ENCODE data around the gene ZFP62.

Gene ZFP62

DNA sequence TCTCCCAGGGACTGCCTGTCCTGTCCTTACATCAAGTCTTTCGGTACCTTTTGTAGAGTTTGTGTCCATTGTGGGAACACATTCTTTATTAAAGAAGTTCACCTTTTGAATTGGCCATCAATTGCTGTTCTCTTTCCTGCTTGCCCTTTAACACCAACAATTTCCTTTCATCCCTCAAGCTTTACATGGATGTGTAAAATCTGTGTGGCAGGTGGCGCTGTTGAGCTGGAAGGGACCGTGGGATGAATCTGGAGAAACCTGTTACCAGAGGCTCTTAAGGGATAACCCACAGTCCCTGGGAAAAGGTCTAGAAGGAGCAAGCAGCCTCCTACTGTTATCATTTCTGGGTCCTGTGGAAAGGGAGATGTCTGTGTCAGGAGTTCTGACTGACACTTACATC, 7.9 kb upstream of the ZFP62 start:
- peak; percentile 87 for DNase-seq (ENCODE audit: low spot score)

DNA sequence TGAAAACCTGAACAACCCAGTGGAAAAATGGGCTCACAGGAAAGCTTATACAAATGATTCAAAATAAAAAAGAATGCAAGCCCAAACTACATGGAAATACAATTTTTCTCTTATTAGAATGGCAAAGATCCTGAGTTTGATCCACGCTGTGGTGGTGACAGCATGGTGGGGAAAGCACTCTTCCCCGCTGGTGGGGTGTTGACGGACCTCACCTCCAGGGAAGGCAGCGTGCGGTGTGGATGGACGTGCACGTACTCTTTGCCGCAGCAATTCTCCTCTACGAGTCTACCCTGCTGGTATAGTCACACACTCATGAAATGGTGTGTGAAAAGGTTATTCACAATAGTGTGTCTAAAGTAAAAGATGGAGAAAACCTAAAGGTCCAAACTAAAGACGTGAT, 5.9 kb upstream of the ZFP62 start:
- DNase-seq (ENCODE audit: low spot score): no peak

DNA sequence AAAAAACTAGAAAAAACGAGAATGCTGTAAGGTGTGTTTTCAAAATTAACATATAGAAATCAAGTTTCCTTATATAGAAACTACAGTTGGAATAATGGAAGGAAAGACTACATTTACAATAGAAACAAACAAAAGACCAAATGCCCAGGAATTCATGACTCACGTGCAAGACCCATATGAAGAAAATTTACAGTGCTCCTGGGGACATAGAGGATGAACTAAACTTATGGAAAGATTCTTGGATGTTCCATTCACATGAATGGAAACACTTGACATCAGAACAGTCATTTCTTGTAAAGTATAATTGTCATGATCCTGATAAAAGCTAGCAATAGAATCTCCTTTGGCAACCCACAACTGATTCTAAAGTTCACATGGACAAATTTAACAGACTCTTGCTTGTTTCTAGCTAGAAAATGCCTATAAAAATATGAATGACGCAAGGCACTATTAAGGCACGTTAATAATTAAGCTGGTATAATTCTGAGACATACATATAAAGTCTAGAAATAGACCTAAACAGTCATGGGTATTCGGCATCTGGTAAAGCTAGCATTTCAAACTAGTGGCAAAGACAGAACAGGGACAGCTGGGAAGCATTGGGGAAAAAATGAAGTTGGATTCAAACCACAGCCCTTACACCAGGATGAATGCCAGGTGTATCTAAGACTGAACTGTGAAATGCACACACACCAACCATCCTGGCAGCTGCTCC, 5.1 kb upstream of the ZFP62 start:
- DNase-seq (ENCODE audit: low spot score): no peak

DNA sequence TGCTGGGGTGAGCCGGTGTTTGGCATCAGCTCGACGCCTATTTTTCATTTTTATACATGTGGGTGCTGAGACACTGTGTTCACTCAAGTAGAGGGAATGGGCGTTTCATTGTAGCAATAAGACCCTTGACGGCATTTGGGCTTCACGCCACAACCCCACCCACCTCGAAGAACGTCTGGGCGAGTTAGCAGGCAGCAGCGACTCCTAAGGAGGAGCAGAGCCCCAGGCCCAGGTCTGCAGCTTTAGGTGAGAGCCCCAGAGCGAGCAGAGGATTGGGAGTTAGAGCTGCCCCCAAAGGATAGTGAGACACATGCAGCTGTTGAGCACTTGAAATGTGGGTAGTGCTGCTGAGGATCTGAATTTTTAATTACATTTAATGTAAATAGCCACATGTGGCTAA, 1.6 kb upstream of the ZFP62 start:
- no peak for DNase-seq (ENCODE audit: low spot score)

DNA sequence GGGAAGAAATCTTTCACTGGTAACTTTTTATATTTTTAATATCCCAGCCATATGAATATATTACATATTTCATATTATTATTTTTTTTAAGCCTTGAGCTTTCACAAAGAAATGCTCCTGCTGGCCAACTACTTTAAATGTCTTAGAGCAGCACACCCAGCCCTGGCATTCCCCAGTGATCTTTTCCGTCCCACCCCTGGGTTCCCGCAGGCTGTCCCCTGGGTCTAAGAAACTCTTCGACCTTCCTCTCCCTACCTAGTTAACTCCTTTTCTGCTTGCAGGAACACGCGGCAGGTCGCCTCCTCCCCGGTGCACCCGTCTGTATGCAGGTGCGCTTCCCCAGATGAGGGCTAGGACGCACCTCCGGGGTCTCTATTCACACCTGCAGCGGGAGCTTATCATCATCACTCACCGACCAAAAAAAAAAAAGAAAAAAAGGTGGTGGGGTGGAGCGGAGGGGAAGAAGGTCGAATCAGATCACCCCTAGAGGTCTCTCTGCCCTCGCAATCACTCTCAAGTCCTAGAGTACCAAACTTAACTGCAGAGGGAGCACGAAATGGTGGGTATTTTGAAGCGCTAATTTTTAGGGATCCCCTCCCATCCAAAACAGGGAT, 696 bp downstream of the ZFP62 start:
- DNase-seq (ENCODE audit: low spot score): no peak

DNA sequence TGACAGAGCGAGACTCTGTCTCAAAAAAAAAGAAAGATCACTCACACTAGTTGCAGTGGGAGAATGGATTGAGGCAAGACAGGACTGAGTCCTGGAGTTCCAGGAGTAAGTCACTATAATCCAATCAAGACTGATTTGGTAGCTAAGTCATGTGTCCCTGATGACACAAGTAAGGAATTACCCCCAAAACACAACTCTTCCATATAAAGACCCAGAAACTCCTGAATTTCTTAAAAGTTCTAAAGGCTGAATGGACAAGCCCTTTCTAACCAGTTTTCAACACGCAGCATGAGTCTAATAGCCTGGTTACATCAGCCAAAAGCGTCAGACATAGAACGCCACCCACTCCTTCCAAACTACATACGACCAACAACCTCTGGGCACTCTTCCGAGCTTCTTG, 2.5 kb downstream of the ZFP62 start:
- DNase-seq (ENCODE audit: low spot score): no peak

DNA sequence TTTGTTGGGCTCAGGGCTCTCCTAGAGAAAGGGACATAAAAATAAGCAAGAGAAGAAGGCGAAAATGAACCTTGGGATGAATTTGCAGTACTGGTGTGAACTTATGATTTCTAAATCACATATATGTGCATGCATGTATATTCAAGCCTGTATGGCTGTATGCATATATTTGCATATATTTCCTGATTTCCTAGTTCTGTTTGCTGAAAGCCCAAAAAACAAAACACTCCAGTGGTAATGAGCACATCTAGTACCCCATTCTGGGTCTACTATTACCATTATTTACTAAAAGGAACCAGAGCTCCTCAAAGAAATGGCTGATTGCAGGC, 7.3 kb downstream of the ZFP62 start:
- no peak for DNase-seq (ENCODE audit: low spot score)

DNA sequence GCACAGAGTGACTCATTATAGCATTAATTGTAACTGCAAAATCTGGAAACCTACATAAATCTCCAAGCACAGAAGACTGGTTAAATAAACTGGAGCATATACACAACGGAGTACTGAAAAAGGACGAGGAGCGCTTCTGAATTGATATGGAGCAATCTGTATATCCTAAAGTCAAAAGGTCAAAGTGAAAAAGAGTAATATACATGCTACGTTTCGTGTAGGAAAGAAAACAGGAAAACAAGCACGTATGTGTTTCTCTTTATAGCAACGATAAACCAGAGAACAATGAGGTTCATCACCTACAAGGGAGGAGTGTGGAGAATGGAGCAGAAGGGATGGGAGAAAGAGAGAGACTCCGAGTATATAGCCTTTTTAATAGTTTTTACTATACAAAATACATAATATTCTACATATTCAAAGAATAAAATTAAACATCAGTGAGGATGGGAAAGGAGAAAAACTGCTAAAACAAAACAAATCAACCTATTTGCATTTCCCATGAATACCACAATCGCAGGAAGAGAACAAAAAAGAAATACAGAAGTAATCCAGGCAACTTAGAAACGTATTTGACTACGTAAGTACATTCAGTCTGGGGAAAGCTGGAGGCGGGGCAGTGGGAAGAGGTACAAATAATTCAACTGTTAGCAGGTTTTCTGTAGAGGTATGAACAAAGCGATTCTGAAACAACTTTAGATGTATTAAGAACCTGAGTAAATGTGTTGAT, 7.8 kb downstream of the ZFP62 start:
- no peak for DNase-seq (ENCODE audit: low spot score)

DNA sequence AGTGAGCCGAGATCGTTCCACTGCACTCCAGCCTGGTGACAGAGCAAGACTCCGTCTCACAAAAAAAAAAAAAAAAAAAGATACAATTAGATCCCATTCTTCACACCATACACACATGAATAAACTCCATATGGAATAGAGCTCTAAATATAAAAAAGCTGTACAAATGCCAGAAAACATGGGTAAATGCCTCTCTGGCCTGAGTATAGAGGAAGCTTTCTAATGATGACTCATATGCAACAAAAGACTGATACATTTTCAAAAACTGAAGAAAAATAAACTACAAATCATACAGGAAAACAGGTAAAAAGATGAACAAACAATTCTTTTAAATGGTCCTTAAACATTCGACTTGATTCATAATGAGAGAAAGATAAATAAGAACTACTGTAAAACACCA, 8.6 kb downstream of the ZFP62 start:
- no peak for DNase-seq (ENCODE audit: low spot score)

DNA sequence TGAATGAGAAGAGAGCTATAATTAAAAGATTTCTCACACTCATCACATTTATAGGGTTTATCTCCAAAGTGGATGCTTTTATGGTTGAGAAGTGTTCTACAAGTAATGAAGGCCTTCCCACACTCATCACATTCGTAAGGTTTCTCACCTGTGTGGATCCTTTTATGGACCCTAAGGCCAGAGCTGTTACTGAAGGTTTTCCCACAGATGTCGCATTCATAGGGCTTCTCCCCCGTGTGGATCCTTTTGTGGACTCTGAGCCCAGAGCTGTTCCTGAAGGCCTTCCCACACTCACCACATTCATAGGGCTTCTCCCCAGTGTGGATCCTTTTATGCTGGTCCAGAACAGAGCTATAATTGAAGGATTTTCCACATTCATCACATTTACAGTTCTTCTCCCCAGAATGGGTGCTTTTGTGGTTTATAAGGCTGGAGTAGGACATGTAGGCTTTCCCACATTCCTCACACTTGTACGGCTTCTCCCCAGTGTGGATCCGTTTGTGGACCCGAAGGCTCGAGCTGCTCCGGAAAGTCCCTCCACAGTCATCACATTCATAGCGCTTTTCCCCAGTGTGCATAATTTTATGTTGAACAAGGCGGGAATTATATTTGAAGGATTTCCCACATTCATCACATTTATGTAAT, 10.5 kb downstream of the ZFP62 start:
- DNase-seq (ENCODE audit: low spot score): no peak

DNA sequence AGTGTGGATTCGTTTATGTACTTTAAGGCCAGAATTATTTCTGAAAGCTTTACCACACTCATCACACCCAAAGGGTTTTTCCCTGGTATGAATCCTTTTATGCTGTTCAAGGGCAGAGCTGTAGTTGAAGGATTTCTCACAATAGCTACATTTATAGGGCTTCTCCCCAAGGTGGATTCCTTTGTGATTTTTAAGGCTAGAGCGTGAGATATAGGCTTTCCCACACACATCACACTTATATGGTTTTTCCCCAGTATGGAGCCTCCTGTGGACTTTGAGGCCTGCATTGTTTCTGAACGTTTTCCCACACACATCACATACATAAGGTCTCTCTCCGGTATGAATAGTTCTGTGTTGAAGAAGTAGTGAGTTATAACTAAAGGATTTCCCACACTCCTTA, 11.2 kb downstream of the ZFP62 start:
- DNase-seq (ENCODE audit: low spot score): no peak

DNA sequence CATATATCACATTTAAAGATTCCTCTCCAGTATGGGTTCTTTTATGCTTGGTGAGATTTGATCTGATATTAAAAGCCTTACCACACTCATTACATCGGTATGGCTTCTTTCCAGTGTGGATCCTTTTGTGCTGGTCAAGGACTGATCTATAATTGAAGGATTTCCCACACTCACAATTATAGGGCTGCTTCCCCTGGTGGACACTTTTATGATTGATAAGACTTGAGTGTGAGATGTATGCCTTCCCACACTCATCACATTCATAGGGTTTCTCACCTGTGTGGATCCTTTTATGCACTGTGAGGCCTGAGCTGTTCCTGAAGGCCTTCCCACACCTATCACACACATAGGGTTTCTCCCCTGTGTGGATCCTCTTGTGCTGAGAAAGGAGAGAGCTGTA, 12.2 kb downstream of the ZFP62 start:
- no peak for DNase-seq (ENCODE audit: low spot score)

DNA sequence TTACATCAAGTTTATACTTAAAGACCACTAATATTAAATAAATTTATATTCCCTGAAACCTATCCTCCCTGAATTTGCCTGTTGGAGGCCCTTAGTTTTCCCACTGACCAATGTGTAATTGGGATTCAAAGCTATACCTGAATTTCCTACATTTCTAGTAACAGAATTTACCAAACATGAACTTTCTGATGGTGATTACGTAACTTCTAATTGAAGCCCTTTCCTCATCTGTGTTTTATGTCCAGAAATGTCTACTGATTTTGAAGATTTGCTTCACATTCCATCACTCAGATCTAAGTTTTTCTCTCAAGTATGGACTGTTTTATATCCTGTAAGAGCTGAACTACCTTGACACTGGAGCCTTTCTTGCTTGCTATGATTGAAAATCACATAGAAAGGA, 12.8 kb downstream of the ZFP62 start:
- no peak for DNase-seq (ENCODE audit: low spot score)

DNA sequence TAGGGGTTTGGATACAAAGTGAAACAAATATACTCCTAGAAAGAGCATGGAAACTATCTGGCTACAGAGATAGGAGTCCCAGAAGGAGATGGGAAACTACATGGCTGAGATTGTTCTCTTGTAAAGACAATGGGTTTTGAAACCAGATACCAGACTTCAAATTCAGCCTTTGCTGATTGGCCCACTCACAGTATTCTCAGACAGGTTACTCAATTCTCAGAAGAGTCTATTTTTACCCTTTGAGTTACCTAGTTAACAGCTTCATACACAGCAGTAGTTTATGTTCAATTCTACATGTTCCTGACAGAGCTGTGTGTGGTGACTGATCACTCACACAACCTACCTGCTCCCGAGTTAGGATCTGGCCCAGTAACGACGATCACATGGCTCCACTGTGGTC, 14.1 kb downstream of the ZFP62 start:
- DNase-seq (ENCODE audit: low spot score): no peak

DNA sequence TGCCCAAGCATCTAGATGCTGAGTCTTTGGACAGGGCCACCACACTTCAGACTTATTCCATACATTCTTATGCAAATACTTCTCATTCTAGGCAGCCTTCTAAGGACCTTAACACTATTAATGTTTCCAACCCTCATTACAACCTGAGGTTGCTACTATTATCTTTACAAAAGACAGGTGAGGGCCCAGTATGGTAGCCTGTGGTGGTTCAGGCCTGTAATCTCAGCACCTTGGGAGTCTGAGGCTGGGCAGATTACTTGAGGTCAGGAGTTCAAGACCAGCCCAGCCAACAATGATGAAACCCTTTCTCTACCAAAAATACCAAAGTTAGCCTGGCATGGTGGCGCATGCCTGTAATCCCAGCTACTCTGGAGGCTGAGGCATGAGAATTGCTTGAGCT, 16.2 kb downstream of the ZFP62 start:
- DNase-seq (ENCODE audit: low spot score): no peak

DNA sequence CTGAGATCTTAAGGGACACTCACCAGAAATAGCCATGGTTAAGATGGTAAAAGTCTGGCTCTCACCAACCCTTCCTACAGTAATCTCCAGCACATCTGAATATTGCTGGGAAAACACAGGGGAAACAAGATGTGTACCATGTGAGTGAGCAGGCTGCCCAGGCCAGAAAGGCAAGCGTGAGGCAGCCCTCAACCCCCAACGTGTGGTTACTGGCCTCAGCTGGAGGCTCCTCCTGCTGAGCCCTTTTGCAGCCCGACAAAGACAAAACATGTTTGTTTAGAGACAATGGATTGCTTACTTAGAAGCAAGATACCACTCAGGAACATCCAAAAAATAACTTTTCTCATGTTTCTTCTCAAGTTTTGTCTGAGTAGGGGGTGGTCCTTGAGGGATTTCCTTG, 16.6 kb downstream of the ZFP62 start:
- no peak for DNase-seq (ENCODE audit: low spot score)

DNA sequence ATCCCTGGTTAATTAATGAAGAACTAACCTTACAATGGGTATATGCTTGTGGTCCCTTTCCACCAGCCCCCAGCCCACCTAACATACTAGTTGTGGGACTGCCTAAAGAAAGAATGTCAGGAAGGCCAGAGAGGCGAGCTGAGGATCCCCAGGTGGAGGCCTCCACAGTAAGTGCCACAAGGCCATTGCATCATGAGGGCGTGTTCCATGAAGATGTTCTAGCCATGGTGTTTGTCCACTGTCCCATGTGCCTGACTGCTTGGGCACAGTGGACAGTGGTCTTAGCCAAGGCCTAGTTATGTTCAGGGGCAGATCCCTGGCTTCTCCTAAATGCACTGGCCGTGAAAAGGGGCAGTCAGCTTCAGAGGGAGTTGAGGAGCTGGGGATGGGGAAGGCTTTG, 21.1 kb downstream of the ZFP62 start:
- no peak for DNase-seq (ENCODE audit: low spot score)

DNA sequence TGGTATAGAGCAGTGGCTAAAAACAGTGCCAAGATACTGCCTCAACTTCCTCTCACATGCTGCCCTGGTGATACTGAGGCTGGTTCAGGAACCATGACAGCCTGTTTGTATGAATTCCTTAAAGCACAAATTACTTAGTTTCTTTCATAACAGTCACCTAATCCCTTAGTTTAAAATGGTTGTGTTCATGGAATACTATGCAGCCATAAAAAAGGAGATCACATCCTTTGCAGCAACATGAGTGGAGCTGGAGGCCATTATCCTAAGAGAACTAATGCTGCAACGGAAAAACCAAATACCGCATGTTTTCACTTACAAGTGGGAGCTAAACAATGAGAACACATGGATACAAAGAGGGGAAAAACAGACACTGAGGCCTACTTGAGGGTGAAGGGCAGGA, 21.8 kb downstream of the ZFP62 start:
- no peak for DNase-seq (ENCODE audit: low spot score)

DNA sequence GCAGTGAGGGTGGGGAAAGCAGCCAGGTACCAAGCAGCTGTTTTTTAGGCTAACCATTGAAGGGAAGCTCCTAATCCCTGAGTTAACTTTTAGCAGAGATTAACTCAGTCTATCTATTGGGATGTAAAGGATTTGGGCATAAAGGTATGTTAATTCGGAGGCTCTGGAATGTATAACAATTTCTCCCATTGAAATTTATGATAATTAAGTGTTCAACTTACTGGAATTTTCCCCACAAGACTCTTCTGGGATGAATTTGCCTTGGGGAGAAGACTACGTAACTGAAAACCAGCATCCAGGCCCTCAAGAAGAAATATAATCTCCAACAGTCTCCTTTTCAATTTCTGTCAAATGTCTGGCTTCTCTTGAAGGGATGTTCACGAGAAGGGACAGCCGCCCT, 23.6 kb downstream of the ZFP62 start:
- DNase-seq (ENCODE audit: low spot score): no peak

DNA sequence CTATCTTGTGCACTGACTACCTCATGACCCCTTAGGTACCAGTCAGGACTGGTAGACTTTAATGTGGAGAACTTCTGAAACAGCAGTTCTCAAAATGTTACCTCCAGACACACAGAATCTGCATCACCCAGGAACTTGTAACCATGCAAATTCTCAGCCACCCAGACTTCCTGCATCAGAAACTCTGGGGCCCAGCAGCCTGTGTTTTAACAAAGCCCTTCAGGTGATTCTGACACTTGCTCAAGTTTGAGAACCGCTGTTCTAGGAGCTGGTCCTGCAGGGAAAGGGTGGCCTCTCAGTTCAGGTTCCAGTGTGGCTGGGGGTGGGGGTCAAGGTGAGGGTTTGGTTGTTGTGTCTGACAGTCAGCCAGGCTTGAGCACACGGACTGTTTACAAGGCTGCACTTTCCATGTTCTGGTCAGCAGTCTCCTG, 28.4 kb downstream of the ZFP62 start:
- DNase-seq (ENCODE audit: low spot score): no peak

DNA sequence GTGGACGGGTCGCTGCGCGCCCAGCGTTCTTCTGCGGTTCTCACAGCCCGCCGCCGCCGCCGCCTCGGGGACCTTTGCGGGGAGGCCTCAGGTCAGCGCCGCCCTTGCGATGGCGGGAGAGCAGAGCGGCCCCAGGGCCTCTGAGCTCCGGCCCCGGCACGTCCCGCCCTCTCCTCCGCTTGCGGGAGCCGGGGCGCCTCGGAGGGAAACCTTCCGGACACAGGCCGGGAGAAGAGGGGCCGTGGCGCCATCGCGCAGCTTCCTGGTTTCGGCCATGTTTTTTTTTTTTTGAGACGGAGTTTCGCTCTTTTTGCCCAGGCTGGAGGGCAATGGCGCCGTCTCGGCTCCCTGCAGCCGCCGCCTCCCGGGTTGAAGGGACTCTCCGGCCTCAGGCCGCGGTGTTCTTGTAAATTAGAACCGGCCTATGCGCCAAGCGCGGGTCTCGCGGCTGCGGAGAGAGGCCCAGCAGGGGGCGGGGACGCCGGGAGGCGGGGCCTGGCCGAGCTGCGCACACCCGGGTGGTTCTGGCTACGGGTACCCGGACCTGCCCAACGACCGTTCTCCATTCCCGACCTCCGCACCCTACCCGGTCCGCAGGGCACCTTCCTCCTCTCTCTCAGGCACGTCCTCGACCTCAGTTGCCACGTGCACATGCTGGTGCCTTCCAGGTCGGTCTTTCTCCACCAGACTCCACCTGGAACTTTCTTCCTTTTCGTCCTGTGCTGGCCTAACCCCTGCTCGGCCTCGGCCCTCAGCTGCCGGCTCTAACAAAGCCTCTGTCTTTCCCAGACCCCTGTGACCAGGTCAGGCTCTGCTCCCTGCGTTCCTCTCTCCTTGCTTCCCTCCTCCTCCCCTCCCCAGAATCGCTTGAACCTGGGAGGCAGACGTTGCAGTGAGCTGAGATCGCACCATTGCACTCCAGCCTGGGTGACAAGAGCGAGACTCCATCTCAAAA, 29.7 kb downstream of the ZFP62 start:
- peak; percentile 81 for DNase-seq (ENCODE audit: low spot score)

Measured in ecto neural progenitor cell (in vitro differentiated cells).